HepG2 (cell line): Measurements from ENCODE around the gene MOXD1. TPM values are rescaled to one million over a fixed set of nuclear protein-coding genes. Genes with fewer than 3 reads are reported as not detected.

Experiments used
- GPBP1L1 ChIP-seq: sonication (generic); formaldehyde crosslinking; IDR thresholded peaks from 2 replicates; pipeline ENCODE4 v1.5.0; 2020; ENCODE audit warnings: mild to moderate bottlenecking, missing genetic modification reagents
- IKZF4 ChIP-seq: sonication (generic); formaldehyde crosslinking; IDR thresholded peaks from 2 replicates; pipeline ENCODE4 v1.5.1; 2020; ENCODE audit warnings: borderline replicate concordance, mild to moderate bottlenecking, low read depth, missing genetic modification reagents; ENCODE audit errors: not compliant biosample characterization
- KDM5B ChIP-seq: sonication (generic); formaldehyde crosslinking; IDR thresholded peaks from 2 replicates; pipeline ENCODE4 v1.4.0; 2020; ENCODE audit warnings: missing genetic modification reagents, mild to moderate bottlenecking, borderline replicate concordance
- MAZ ChIP-seq, 2 experiments: sonication (generic) in 1 of 2; formaldehyde crosslinking in 1 of 2; IDR thresholded peaks; 2 replicates each; pipeline versions ENCODE4 v1.5.0 to v1.6.1; 2012 to 2020; ENCODE audit warnings: low read depth in 2 of 2, mild to moderate bottlenecking in 2 of 2, borderline replicate concordance in 1 of 2, improper control_type of control experiment in 1 of 2, low read length in 1 of 2, missing genetic modification reagents in 1 of 2, moderate library complexity in 1 of 2
- RBM39 ChIP-seq: fragments of 200-400 bp; formaldehyde crosslinking; IDR thresholded peaks from one replicate; pipeline ENCODE4 v1.6.1; 2018; ENCODE audit warnings: antibody characterized with exemption, mild to moderate bottlenecking, low read depth, low read length; ENCODE audit not compliant: poor library complexity, severe bottlenecking
- ZNF276 ChIP-seq: sonication (generic); formaldehyde crosslinking; IDR thresholded peaks from 2 replicates; pipeline ENCODE4 v1.4.0; 2020; ENCODE audit warnings: mild to moderate bottlenecking, low read depth, missing genetic modification reagents
- ZNF609 ChIP-seq: sonication (generic); formaldehyde crosslinking; IDR thresholded peaks from 2 replicates; pipeline ENCODE4 v1.4.0; 2020; ENCODE audit warnings: mild to moderate bottlenecking, missing genetic modification reagents, borderline replicate concordance
- polyA plus RNA-seq, 8 experiments: library from polyadenylated mRNA; depleted of rRNA in 3 of 8; stranded (reverse) in 7 of 8; unstranded in 1 of 8; fragments of >200 nt; fragmentation: Illumina TruSeq in 4 of 8; extraction: Trizol in 4 of 8; gene quantifications; 2 replicates each; pipeline versions ENCODE4 v1.2.1 to v1.2.3, GENCODE V29; 2011 to 2016; ENCODE audit warnings: low read depth in 4 of 8, missing spikeins in 1 of 8, mixed read lengths in 1 of 8; ENCODE audit not compliant: insufficient read depth in 1 of 8
- total RNA-seq, 5 experiments: library from RNA; depleted of rRNA; stranded (reverse); fragments of >200 nt; fragmentation: Illumina TruSeq; extraction: Trizol; gene quantifications; 2 replicates each; pipeline ENCODE4 v1.2.3, GENCODE V29; 2016; ENCODE audit warnings: low read depth in 1 of 5
- TF ChIP-seq, protein P1 (sequence below): IDR thresholded peaks from 2 replicates; pipeline ENCODE4 v1.6.1; 2012; ENCODE audit warnings: low read length, improper control_type of control experiment
- TF ChIP-seq, protein P2 (sequence below): sonication (generic); formaldehyde crosslinking; IDR thresholded peaks from 2 replicates; pipeline ENCODE4 v1.4.0; 2020; ENCODE audit warnings: missing genetic modification reagents
- TF ChIP-seq, protein P3 (sequence below): sonication (generic); formaldehyde crosslinking; IDR thresholded peaks from 2 replicates; pipeline ENCODE4 v1.4.0; 2020; ENCODE audit warnings: missing genetic modification reagents, mild to moderate bottlenecking, borderline replicate concordance

Gene MOXD1
- total and polyA plus RNA-seq, 2 of the 13 experiments (the other 11 are each of a cell fraction or from before 2014, with no cell fraction given) = 0.03 TPM; not detected in 1

DNA sequence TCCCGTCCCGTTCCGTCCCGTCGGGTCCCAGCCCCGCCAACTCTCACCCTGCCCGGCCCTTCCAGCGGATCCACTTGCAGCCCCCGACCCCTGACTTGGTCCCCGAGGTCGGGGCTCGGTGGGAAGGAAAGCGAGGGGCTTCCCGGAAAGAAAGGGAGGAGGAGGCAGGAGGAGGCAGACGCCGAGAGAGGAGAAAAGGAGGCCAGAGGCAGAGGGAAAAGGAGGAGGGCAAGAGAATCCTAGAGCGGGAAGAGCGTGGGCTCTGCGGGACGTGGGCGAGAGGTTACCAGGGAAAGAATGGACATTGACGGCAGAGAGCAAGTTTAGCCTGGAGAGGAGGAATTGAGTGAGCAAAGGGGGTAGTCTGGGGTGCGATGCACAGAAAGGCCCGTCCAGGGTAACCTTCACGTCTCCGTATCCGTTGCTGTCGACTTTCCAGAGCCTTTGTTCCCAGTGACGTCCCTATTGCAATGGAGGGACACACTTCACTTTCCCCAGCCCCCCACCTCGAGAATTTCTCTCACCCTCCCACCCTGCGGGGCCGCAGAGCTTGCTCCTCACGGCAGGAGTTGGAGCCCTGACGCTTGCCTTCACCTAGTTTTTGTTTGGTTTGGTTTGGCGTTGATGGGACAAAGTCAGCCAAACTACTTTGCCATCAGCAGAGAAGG, 477 bp upstream of the MOXD1 start (continued):
- TF ChIP-seq MAZ (IDR thresholded peaks at IDR 0.05; ENCODE audit: borderline replicate concordance, low read depth, low read length) (no peak), MAZ (CRISPR knock-in tag; IDR thresholded peaks at IDR 0.05; ENCODE audit: low read depth) (no peak), GPBP1L1 (CRISPR knock-in tag) (no peak), ZNF609 (no peak), IKZF4 (CRISPR knock-in tag) (no peak), KDM5B (CRISPR knock-in tag) (no peak), RBM39 (no peak), ZNF276 (no peak)
- TF ChIP-seq, protein P1, sequence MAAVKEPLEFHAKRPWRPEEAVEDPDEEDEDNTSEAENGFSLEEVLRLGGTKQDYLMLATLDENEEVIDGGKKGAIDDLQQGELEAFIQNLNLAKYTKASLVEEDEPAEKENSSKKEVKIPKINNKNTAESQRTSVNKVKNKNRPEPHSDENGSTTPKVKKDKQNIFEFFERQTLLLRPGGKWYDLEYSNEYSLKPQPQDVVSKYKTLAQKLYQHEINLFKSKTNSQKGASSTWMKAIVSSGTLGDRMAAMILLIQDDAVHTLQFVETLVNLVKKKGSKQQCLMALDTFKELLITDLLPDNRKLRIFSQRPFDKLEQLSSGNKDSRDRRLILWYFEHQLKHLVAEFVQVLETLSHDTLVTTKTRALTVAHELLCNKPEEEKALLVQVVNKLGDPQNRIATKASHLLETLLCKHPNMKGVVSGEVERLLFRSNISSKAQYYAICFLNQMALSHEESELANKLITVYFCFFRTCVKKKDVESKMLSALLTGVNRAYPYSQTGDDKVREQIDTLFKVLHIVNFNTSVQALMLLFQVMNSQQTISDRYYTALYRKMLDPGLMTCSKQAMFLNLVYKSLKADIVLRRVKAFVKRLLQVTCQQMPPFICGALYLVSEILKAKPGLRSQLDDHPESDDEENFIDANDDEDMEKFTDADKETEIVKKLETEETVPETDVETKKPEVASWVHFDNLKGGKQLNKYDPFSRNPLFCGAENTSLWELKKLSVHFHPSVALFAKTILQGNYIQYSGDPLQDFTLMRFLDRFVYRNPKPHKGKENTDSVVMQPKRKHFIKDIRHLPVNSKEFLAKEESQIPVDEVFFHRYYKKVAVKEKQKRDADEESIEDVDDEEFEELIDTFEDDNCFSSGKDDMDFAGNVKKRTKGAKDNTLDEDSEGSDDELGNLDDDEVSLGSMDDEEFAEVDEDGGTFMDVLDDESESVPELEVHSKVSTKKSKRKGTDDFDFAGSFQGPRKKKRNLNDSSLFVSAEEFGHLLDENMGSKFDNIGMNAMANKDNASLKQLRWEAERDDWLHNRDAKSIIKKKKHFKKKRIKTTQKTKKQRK = no peak
- TF ChIP-seq, protein P2, sequence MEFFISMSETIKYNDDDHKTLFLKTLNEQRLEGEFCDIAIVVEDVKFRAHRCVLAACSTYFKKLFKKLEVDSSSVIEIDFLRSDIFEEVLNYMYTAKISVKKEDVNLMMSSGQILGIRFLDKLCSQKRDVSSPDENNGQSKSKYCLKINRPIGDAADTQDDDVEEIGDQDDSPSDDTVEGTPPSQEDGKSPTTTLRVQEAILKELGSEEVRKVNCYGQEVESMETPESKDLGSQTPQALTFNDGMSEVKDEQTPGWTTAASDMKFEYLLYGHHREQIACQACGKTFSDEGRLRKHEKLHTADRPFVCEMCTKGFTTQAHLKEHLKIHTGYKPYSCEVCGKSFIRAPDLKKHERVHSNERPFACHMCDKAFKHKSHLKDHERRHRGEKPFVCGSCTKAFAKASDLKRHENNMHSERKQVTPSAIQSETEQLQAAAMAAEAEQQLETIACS = 0 out of 2 replicates have a peak, but pooled peaks have one; percentile 35
- TF ChIP-seq, protein P3, sequence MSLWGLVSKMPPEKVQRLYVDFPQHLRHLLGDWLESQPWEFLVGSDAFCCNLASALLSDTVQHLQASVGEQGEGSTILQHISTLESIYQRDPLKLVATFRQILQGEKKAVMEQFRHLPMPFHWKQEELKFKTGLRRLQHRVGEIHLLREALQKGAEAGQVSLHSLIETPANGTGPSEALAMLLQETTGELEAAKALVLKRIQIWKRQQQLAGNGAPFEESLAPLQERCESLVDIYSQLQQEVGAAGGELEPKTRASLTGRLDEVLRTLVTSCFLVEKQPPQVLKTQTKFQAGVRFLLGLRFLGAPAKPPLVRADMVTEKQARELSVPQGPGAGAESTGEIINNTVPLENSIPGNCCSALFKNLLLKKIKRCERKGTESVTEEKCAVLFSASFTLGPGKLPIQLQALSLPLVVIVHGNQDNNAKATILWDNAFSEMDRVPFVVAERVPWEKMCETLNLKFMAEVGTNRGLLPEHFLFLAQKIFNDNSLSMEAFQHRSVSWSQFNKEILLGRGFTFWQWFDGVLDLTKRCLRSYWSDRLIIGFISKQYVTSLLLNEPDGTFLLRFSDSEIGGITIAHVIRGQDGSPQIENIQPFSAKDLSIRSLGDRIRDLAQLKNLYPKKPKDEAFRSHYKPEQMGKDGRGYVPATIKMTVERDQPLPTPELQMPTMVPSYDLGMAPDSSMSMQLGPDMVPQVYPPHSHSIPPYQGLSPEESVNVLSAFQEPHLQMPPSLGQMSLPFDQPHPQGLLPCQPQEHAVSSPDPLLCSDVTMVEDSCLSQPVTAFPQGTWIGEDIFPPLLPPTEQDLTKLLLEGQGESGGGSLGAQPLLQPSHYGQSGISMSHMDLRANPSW (CRISPR knock-in tag) = no peak
